Right lung (tissue), 5 donors: ENCODE measurements around the gene PTCD3. TPM values are rescaled to one million over a fixed set of nuclear protein-coding genes. Genes with fewer than 3 reads are reported as not detected.

Experiments
- DNase-seq, 2 donors: peaks; one replicate each; pipeline ENCODE4 v3.0.0-alpha.2; 2013
- polyA plus RNA-seq, 5 donors: library from polyadenylated mRNA; unstranded; fragments of 120-200 nt; gene quantifications; one replicate each; pipeline versions ENCODE4 v1.2.1 to v1.2.3, GENCODE V29; 2013; ENCODE audit warnings: inconsistent platforms in 1 of 5, low replicate concordance in 1 of 5; ENCODE audit not compliant: insufficient read length in 5 of 5, insufficient read depth in 1 of 5

Gene PTCD3
- polyA plus RNA-seq, 5 donors: 92.3 to 198 (median 162) TPM

- DNase-seq: peak in 1 of 2 donors; percentile 27
Observed at GRCh38 chr2:86079981-86080911, 25.8 kb upstream of the PTCD3 start.

- no peak for DNase-seq
Observed at GRCh38 chr2:86081724-86082123, 24.3 kb upstream of the PTCD3 start.

GRCh38 chr2:86082756-86083155, 23.3 kb upstream of the PTCD3 start:
- no peak for DNase-seq

- no peak for DNase-seq
Observed at GRCh38 chr2:86087936-86088850, 17.8 kb upstream of the PTCD3 start.

- DNase-seq: no peak
Observed at GRCh38 chr2:86094229-86094628, 11.8 kb upstream of the PTCD3 start.

- no peak for DNase-seq
Observed at GRCh38 chr2:86097114-86097896, 8.7 kb upstream of the PTCD3 start.

GRCh38 chr2:86097913-86098312, 8.1 kb upstream of the PTCD3 start:
- DNase-seq: no peak

- no peak for DNase-seq
Observed at GRCh38 chr2:86102157-86102556, 3.9 kb upstream of the PTCD3 start.

GRCh38 chr2:86105252-86105968, 625 bp upstream of the PTCD3 start, which contains the start of gene POLR1A:
TSS of gene POLR1A (minus strand) at chr2:86105886. CDS start at chr2:86105776, 110 bp downstream.
- peak; percentile 93 for DNase-seq

- DNase-seq: no peak
Observed at GRCh38 chr2:86107031-86107430, 996 bp downstream of the PTCD3 start.

GRCh38 chr2:86118130-86118529, 12.1 kb downstream of the PTCD3 start:
- DNase-seq: no peak

- no peak for DNase-seq
Observed at GRCh38 chr2:86123328-86123925, 17.4 kb downstream of the PTCD3 start.

GRCh38 chr2:86124683-86125082, 18.6 kb downstream of the PTCD3 start:
- no peak for DNase-seq

GRCh38 chr2:86134709-86135108, 28.7 kb downstream of the PTCD3 start:
- DNase-seq: no peak

GRCh38 chr2:86135653-86136052, 29.6 kb downstream of the PTCD3 start:
- no peak for DNase-seq

- DNase-seq: no peak
Observed at GRCh38 chr2:86136141-86136540, 30.1 kb downstream of the PTCD3 start.

GRCh38 chr2:86138736-86139625, 32.9 kb downstream of the PTCD3 start:
- no peak for DNase-seq

GRCh38 chr2:86139981-86140380, 33.9 kb downstream of the PTCD3 start:
- DNase-seq: no peak

GRCh38 chr2:86140969-86141392, 34.9 kb downstream of the PTCD3 start:
- no peak for DNase-seq
